Stomach (tissue), 9 donors: ENCODE data around the gene ANKRD11. TPM values are rescaled to one million over a fixed set of nuclear protein-coding genes. Genes with fewer than 3 reads are reported as not detected.

ENCODE experiments used
- DNase-seq, 2 donors: peaks; one replicate each; pipeline versions ENCODE4 v3.0.0 to v3.0.0-alpha.2; 2013 to 2019
- H3K27ac ChIP-seq, 5 donors: fragments of 200-600 bp in 4 of 5; sonication (generic) in 4 of 5; one replicate each; pipeline ENCODE4 v1.5.1; 2013 to 2019; ENCODE audit warnings: mild to moderate bottlenecking in 1 of 5, moderate library complexity in 1 of 5
- H3K27me3 ChIP-seq, 3 donors: fragments of 200-600 bp; sonication (generic); one replicate each; pipeline ENCODE4 v1.5.1; 2017 to 2019; ENCODE audit warnings: mixed run types in 1 of 3
- H3K36me3 ChIP-seq, 4 donors: fragments of 200-600 bp; sonication (generic); 1 replicate in 3 of 4; 2 replicates in 1 of 4; pipeline ENCODE4 v1.5.1; 2016 to 2019
- H3K4me1 ChIP-seq, 4 donors: fragments of 200-600 bp; sonication (generic); one replicate each; pipeline ENCODE4 v1.5.1; 2016 to 2019
- H3K4me3 ChIP-seq, 4 donors: fragments of 200-600 bp; sonication (generic) in 3 of 4; one replicate each; pipeline ENCODE4 v1.5.1; 2016 to 2019; ENCODE audit warnings: mild to moderate bottlenecking in 1 of 4
- H3K9me3 ChIP-seq, 4 donors: fragments of 200-600 bp; sonication (generic); one replicate each; pipeline ENCODE4 v1.5.1; 2016 to 2019
- EP300 ChIP-seq: sonication (generic); formaldehyde crosslinking; IDR thresholded peaks from one replicate; pipeline ENCODE4 v1.6.1; 2017; ENCODE audit warnings: antibody characterized with exemption
- POLR2A ChIP-seq, 4 donors: fragments of 450-650 bp; IDR thresholded peaks; one replicate each; pipeline ENCODE4 v1.6.1; 2016; ENCODE audit warnings: antibody characterized with exemption in 4 of 4, control low read depth in 2 of 4, mild to moderate bottlenecking in 1 of 4, moderate library complexity in 1 of 4
- POLR2AphosphoS5 ChIP-seq, 3 donors: sonication (generic); formaldehyde crosslinking; IDR thresholded peaks; one replicate each; pipeline ENCODE4 v1.6.1; 2016; ENCODE audit warnings: antibody characterized with exemption in 3 of 3
- WGBS, 5 donors: extraction: QIAGEN DNeasy Blood & Tissue Kit in 3 of 5; methylation state at CpG; one replicate each; pipeline versions ENCODE4 v1.1.5 to v1.1.7; 2013 to 2018; 5-methylcytosine and 5-hydroxymethylcytosine counted together
- intact Hi-C: fragments of 100-400 bp; cut with DNase I; formaldehyde crosslinking; loops from one replicate; pipeline ENCODE4 v1.15.1; 2023; ENCODE audit warnings: low total_unique reads
- polyA plus RNA-seq, 3 donors: library from polyadenylated mRNA; stranded (reverse); fragments of 200-250 nt; gene quantifications; one replicate each; pipeline ENCODE4 v1.2.3, GENCODE V29; 2013
- small RNA-seq, 4 donors: library from RNA; depleted of rRNA; stranded (forward); fragments of <200 nt; gene quantifications; one replicate each; pipeline ENCODE3, GENCODE V24; 2016
- total RNA-seq, 5 donors: library from RNA; depleted of rRNA; stranded (reverse); fragments of >200 nt; gene quantifications; one replicate each; pipeline versions ENCODE4 v1.1.0 to v1.2.3, GENCODE V29; 2014 to 2016
- TF ChIP-seq, protein P1 (sequence below), 7 experiments: fragments of 450-650 bp in 4 of 7; fragments of 200-600 bp in 3 of 7; sonication (generic) in 3 of 7; IDR thresholded peaks; one replicate each; pipeline ENCODE4 v1.5.1; 2016 to 2019; ENCODE audit warnings: antibody characterized with exemption in 7 of 7, control low read depth in 2 of 7, mild to moderate bottlenecking in 1 of 7
- donor health status: healthy with polysubstance abuse.
- donor health status: Bipolar disorder and iron deficiency.
- donor health status: healthy.

Gene ANKRD11
- total and polyA plus RNA-seq, 8 donors, result 25.4 to 350 (median 88.7) TPM

DNA sequence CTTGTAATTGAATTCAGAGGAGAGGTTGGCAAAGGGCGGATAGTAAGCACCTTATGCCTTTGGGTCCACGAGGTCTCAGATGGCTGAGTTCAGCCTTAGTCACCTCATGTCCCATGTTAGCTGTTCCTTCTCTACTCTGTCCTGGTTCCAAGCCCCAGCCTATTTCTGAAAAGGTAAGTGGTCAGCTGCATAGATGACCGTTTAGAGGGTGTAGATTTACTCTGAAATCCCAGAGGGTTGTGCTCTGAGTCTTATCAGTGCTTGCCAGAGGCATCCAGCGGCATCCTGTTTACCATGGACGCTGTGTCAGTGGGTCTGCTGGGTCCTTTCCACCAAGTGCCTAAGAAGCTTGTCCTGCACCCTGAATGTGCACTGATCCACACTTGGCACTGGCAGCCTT lies 271.0 kb downstream of the ANKRD11 start:
- DNase-seq, result no peak
- intact Hi-C loops, result loop anchor here (10.0 kb wide), 1 partner anchor 485 kb away; no protein-coding TSS in a partner anchor
- H3K36me3 ChIP-seq, result peaks cover 27 to 50% (median 45%) of the 10 kb centered on the region in 4 donors
- H3K4me1 ChIP-seq, result peaks cover 22 to 40% (median 36%) of the 10 kb centered on the region in 4 donors
- H3K4me3 ChIP-seq, result no peak overlapping the region
- no peak overlapping the region for H3K27ac ChIP-seq
- TF ChIP-seq POLR2A (IDR thresholded peaks at IDR 0.05), result no peak
- TF ChIP-seq, protein P1, sequence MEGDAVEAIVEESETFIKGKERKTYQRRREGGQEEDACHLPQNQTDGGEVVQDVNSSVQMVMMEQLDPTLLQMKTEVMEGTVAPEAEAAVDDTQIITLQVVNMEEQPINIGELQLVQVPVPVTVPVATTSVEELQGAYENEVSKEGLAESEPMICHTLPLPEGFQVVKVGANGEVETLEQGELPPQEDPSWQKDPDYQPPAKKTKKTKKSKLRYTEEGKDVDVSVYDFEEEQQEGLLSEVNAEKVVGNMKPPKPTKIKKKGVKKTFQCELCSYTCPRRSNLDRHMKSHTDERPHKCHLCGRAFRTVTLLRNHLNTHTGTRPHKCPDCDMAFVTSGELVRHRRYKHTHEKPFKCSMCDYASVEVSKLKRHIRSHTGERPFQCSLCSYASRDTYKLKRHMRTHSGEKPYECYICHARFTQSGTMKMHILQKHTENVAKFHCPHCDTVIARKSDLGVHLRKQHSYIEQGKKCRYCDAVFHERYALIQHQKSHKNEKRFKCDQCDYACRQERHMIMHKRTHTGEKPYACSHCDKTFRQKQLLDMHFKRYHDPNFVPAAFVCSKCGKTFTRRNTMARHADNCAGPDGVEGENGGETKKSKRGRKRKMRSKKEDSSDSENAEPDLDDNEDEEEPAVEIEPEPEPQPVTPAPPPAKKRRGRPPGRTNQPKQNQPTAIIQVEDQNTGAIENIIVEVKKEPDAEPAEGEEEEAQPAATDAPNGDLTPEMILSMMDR (IDR thresholded peaks at IDR 0.05), result no peak
- TF ChIP-seq EP300, result no peak
- TF ChIP-seq POLR2AphosphoS5 (IDR thresholded peaks at IDR 0.05), result no peak
- no peaks in the 10 kb centered on the region for H3K9me3 ChIP-seq
- H3K27me3 ChIP-seq, result no peaks in the 10 kb centered on the region
- WGBS, 5 donors, result 61 to 73% (median 67%) methylated on average over 5 of the region's 5 CpGs

Small RNA genes within 50 kb of the gene (small RNA-seq; reads per million reads assigned to genes)
- 0 reads per million in 4 donors for gene RNU6-430P

Other genes starting within 250 kb of the ANKRD11 start
- gene SPG7, start 17.8 kb upstream of the ANKRD11 start, total RNA-seq, result 100 to 1,000 TPM; 150 to 363 (median 174) TPM
- 10 to 100 TPM; 30.0 to 77.2 (median 32.2) TPM for gene SPG7, start 17.8 kb upstream of the ANKRD11 start, polyA plus RNA-seq
- 1,000 to 10,000 TPM; 2,053 to 4,705 (median 3,295) TPM for gene RPL13, start 70.1 kb upstream of the ANKRD11 start, total RNA-seq
- over 10,000 TPM in 1 of 3 donors, 1,000 to 10,000 TPM in 2; 7,322 to 10,054 (median 9,037) TPM for gene RPL13, start 70.1 kb upstream of the ANKRD11 start, polyA plus RNA-seq
- 1 to 10 TPM in 4 of 5 donors, not detected in 1; 1.6 to 6.2 (median 1.9) TPM for gene CPNE7, start 85.2 kb upstream of the ANKRD11 start, total RNA-seq
- gene CPNE7, start 85.2 kb upstream of the ANKRD11 start, polyA plus RNA-seq, result 1 to 10 TPM in 2 of 3 donors, under 1 TPM in 1; 0.92 to 3.8 (median 1.3) TPM
- 10 to 100 TPM in 1 of 5 donors, 1 to 10 TPM in 1, under 1 TPM in 1, not detected in 2; 0.58 to 12.3 (median 4.8) TPM for gene DPEP1, start 123.1 kb upstream of the ANKRD11 start, total RNA-seq
- gene DPEP1, start 123.1 kb upstream of the ANKRD11 start, polyA plus RNA-seq, result 1 to 10 TPM in 1 of 3 donors, under 1 TPM in 2; 0.23 to 1.4 (median 0.62) TPM
- gene CHMP1A, start 167.1 kb upstream of the ANKRD11 start, total RNA-seq, result 100 to 1,000 TPM in 1 of 5 donors, 10 to 100 TPM in 4; 20.1 to 146 (median 61.7) TPM
- gene CHMP1A, start 167.1 kb upstream of the ANKRD11 start, polyA plus RNA-seq, result 100 to 1,000 TPM in 1 of 3 donors, 10 to 100 TPM in 2; 56.4 to 106 (median 62.1) TPM
- gene SPATA33, start 167.3 kb upstream of the ANKRD11 start, total RNA-seq, result 100 to 1,000 TPM in 1 of 5 donors, 10 to 100 TPM in 2, 1 to 10 TPM in 2; 3.2 to 181 (median 12.3) TPM
- 10 to 100 TPM in 1 of 3 donors, 1 to 10 TPM in 2; 6.4 to 21.2 (median 9.9) TPM for gene SPATA33, start 167.3 kb upstream of the ANKRD11 start, polyA plus RNA-seq
- 100 to 1,000 TPM in 3 of 5 donors, 10 to 100 TPM in 2; 40.9 to 256 (median 133) TPM for gene CDK10, start 196.1 kb upstream of the ANKRD11 start, total RNA-seq
- 100 to 1,000 TPM in 1 of 3 donors, 10 to 100 TPM in 2; 60.0 to 106 (median 67.1) TPM for gene CDK10, start 196.1 kb upstream of the ANKRD11 start, polyA plus RNA-seq
- 10 to 100 TPM in 3 of 5 donors, 1 to 10 TPM in 1, not detected in 1; 9.7 to 41.4 (median 32.3) TPM for gene SPATA2L, start 211.1 kb upstream of the ANKRD11 start, total RNA-seq
- 10 to 100 TPM; 10.6 to 12.8 (median 12.2) TPM for gene SPATA2L, start 211.1 kb upstream of the ANKRD11 start, polyA plus RNA-seq
- 10 to 100 TPM in 2 of 5 donors, 1 to 10 TPM in 3; 2.7 to 43.2 (median 4.3) TPM for gene VPS9D1, start 230.3 kb upstream of the ANKRD11 start, total RNA-seq
- 10 to 100 TPM in 2 of 3 donors, 1 to 10 TPM in 1; 6.3 to 23.7 (median 11.4) TPM for gene VPS9D1, start 230.3 kb upstream of the ANKRD11 start, polyA plus RNA-seq
- gene ZNF276, start 231.0 kb upstream of the ANKRD11 start, total RNA-seq, result 100 to 1,000 TPM in 3 of 5 donors, 10 to 100 TPM in 2; 27.2 to 418 (median 105) TPM
- gene ZNF276, start 231.0 kb upstream of the ANKRD11 start, polyA plus RNA-seq, result 10 to 100 TPM; 11.0 to 24.5 (median 13.6) TPM